Activated CD8-positive, alpha-beta memory T cell treated with anti-CD3 and anti-CD28 coated beads for 48 hours (primary cell): ENCODE data around the gene RNASEH1.

Source experiments
- DNase-seq, 3 experiments: peaks; one replicate each; pipeline ENCODE4 v3.0.0-alpha.2; 2020; ENCODE audit warnings: low read depth in 2 of 3, low spot score in 2 of 3

Gene RNASEH1

DNA sequence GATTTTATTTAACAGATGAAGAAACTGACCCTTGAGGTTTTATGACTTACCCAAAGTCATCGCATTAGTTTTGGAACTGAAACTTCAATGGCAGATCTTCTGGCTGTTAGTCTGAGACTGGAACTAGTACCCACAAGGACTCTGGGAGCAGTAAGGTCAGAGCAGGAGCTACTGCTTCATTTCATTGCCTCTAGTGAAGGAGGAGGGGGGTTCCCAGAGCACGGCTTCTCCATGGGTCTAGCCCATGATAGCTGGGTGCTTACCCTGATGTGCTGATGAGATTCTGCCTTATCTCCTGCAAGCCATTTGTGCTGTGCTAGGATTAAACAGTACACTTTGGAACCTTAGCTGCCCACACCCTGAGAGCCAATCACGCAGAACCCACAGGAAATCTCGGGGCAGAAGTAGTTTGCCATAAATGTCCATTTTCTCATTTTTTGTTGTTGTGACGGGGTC lies 5.4 kb upstream of the RNASEH1 start:
- no peak for DNase-seq

DNA sequence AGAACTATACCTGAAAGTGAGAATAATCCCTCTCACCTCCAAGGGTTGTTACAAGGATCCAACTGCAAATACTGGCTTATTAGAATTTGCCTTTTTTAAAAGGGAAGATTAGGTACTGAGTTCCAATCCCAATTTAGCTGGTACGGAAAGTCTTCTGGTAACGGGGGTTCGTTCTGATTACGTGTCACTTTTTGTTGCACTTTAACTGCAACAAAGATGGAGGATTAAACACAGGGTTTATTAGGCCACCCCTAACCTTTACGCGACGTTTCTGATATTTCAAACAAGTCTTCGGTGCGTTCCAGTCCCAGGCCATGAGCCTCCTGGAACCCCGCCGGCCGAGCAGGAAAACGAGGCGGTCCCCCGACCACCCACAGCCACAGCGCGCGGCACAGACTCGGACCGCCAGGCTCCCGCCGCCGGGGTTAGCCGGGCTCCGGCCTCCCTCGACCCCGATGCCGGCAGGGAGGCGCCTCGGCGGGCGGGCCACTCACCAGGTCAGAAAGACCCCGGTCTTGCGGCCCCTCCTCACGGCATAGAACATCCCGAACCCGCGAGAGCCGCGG lies 411 bp downstream of the RNASEH1 start:
- DNase-seq = no peak

DNA sequence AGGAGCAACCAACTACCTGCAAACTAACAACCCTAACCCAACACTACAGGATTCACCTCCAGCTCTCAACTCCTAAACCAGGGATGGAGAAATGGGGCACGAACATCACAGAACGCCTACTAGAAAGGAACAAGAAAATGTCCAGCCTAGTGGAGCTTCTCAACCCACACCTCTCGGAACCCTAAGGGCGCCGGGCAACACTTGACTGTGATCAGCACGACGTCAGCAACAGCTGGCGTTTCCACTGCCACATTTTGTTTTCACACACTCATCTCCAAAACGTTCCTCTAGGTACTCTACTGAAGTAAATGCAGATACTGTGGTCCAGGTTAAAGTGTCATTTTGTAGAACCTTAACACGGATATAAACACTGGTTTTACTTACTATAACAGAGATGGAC lies 4.2 kb downstream of the RNASEH1 start:
- DNase-seq = no peak

DNA sequence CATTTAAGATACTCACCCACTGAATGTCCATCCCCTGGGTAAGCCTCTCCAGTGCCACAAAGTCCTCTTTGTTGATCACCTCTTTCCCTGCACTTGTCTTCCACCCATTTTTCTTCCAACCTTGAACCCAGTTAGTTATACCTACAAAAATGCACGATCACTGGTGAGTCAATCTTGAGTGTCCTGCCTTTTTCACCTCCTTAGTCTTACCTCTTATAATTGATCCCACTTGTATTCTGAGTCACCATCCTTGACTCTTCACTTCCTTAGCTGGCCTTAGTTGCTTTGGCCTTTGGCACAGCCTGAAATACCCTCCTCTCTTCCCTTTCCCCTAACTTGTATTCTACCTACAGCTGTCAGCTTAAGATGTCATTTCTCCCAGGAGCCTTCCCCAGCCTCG lies 10.2 kb downstream of the RNASEH1 start:
- DNase-seq = no peak

DNA sequence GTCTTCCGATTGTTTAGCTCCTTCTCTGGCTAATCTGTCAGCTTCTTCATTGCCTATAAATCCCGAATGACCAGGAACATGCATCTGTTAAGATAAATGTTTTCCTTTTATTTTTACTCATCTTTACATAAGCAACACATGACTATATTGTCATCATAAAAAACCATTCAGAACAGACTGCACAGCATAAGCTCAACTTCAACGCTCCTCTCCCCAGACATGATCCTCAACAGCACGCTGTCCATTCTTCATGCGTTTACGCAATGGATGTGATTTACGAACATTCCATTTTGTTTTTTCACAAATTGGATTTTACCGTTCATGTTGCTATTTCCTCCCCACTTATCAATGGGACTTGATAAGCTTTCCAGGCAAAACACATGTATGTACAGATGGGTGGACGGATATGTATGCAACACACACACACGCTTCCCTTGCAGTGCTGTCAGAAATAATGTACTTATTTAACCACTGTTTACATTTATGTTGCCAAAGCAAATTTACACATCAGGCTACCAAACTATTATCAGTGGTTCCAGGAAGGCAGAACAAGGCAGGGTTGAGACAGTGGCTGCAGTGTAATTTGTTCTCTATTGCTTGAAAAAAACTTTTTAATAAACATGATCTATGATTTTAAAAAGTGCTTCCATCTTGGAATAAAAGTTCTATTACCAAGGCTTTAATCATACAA lies 12.2 kb downstream of the RNASEH1 start:
- no peak for DNase-seq

DNA sequence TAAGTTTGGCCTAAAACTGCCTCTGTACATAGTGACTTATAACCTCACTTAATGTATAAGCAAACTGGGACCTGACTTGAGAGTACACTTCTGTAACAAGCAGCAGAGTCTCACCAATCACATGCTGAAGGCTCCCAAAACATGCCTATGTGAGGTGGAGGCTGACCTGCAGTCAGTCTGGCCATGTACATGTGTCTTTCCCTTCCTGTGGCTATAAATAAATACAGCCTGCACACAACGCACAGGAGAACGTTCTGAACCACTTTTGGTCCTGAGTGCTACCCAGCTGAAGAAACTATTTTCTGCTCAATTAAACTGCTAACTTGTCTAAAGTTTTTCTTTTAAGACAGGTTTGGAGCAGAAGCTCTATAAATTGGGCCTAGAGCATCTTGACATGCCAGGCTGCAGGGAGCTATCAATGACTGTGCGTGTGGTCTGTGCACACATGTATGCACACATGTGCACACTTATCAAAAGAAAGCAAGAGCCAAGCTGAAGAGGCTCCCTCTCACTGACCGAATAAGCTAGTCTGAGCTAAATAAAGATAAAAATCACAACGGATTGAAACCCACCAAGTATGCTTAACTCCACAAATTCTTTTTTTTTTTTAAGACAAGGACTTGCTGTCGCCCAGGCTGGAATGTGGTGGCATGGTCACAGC lies 15.0 kb downstream of the RNASEH1 start:
- DNase-seq = no peak

DNA sequence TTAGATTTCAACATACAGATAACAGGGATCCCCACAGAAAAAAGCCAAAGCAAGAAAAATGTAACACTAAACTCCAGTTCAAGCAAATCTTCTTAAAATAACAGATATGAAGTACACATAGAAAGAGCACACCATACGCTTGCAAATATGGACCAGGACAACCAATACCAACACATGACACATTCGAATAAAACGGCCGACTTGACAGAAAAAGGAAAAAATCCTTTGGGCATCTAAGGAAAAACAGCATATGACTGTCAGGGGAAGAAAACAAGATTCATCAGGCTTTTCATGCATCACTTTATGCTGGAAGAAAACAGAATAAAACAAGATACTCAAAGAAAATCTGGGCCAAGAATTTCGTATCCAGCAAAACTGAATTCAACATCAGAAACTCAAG lies 16.0 kb downstream of the RNASEH1 start:
- DNase-seq = no peak

DNA sequence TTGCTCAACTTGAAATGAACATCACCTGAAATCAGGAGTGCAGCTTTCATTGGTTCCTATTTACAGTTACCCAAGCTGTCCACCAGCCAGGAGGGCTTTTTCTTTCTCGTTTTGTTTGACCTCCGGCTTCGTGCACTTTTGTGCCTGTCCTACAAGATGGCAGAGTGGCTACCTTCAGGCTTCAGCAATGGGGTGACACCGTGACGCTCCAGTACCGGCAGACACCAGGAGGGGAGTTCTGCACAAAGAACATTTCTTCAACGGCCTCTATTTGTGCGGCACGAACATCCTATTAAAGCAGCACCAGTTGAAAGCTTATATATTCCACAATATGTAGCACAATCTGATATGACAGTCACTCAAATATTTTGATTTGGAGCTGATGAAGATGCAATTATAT lies 18.3 kb downstream of the RNASEH1 start:
- DNase-seq = no peak

DNA sequence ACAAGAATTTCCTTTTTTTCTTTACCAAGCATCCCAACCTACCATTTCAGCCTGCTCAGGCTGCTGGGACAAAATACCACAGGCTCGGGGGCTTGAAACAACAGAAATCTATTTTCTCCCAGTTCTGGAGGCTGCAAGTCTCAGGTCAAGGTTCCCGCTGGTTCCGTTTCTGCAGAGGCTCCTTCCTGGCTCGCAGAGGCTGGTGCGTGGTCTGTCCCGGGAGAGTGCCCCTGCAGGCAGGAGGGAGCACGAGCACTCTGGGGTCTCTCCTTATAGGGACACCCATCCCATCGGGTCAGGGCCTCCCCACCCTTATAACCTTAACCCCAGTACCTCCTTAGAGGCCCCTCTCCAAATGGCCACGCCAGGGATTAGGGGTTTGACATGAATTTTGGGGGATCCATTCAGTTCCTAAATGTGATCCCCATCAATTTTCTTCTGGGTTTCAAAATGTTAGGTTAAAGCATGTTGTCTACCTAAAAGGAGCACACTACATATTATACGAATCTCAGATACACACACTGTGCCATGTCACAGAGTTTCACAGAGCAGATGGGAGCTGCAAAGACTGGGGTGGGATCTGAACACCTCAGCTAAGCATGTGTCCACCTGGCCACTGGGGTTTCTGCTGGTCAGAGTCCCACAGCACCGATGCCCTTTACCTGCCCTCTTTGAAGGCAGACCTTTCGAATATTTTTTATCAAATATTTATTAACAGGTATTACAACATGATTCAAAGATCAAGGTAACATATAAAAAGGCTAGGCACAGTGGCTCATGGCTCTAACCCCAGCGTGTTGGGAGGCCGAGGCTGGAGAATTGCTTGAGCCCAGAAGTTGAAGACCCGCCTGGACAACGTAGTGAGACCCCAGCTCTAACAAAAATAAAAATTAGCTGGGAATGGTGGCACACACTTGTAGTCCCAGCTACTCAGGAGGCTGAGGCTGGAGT lies 21.2 kb downstream of the RNASEH1 start:
- DNase-seq = no peak

DNA sequence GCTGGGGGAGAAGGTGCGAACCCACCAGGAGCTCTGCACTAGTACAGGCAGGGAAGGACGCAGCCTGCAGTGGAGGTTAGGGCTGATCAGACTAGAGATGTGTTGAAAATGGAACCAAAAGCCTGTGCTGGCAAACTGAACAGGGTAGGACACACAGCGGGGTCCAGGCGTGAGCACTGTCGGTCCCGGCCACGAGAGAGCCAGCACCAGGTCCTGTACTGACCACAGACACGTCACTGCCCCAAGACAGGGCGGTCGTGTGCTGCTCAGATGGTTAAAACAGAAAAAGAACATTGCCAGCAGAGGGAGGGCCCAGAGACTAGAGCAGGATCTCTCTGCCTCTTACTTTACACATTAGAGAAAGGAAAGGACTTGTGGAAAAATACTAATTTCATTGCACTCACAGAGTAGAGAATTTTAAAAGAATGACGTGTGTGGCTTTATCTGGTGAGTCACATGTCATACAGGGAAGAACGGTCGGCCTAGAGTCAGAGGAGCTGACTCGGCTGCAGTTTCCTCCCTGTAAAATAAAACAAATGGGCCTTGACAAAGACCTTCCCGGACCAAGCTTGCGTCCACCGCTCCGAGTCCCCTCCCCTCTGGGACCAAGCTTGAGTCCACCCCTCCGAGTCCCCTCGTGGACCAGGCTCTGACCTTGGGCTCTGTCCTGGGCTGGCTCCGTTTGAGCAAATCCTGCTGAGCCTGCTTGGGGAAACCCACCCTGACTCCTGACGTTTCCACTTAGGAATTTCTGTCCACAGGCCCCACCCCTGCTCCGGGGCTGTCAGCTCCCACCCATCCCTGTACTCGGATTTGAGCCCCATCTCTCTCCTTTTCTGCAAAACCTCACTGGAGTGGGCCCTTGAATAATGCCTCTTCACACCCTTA lies 22.1 kb downstream of the RNASEH1 start:
- DNase-seq = no peak

DNA sequence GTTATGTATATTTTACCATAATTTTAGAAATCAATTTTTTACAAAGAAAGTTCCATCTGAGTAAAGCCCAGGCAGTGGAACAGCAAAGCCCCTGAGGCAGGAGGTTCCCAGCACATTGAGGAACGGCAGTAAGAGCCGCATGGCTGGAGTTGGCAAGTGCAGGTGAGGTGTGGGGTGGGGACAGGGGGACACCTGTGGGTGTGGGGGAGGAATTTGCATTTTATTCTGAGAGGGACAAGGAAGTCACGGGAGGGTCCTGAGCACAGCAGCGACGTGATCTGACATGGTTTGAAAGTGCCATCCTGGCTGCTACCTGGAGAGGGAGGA lies 22.7 kb downstream of the RNASEH1 start:
- DNase-seq = no peak

DNA sequence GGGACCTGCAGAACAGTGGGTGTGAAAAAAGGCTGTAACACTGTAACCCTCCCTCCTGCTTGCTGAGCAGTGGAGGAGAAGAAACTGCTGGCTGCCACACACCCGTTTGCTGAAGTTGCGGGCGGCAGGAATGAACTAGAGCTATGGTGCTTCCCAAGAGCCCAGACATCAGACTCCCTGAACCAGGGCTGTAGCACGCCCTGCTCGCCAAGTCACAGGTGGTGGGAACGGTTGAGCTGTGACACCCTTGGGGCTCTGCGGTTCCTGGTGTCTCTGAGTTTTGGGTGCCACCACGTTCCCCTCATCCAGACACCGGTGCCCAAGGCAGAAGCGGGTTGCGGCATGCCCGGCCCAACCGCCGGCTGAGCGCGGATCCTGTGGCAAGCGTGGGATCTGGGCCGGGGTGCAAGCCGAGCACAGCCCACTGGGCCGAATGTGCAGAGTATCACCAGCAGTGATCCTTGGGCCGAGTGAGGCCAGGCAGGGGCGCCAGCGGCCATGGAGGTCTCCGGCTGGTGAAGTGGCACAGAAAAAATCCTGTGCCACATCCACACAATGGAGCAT lies 23.8 kb downstream of the RNASEH1 start:
- no peak for DNase-seq

DNA sequence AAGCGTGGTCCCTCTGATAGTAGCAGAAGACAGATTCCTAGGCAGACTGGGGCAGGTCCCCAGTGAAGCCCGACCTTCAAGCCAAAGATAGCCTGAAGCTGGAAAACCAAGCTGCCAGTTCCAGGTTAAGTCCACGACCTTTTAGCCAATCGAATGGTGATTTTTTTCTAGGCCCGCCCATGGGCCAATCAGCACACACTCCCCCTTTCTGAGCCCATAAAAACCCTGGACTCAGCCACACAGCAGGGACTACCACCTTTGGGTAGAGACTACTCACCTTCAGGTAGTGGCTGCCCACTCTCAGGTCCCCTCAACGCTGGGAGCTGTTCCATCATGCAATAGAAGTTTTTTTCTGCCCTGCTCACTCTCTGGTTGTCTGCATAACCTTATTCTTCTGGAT lies 24.3 kb downstream of the RNASEH1 start:
- DNase-seq = no peak

DNA sequence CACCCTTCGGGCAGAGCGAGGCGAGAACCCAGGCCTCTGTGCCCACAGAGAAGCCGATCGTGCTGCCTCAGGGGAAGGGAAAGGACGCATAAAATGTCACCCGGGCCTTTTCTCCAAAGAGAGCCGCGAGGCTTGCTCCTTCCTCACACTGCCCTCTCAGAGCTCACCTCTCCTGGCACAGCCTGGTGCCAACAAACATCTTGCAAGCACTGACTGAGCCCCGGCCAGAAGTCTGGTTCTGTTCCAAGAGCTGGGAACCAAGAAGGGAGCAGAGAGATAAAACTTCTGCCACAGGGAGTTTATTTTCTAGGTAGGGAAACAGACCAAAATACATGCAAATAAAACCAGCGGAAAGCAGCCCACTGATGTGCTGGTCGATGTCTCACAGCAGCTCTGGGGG lies 25.2 kb downstream of the RNASEH1 start:
- DNase-seq = no peak

DNA sequence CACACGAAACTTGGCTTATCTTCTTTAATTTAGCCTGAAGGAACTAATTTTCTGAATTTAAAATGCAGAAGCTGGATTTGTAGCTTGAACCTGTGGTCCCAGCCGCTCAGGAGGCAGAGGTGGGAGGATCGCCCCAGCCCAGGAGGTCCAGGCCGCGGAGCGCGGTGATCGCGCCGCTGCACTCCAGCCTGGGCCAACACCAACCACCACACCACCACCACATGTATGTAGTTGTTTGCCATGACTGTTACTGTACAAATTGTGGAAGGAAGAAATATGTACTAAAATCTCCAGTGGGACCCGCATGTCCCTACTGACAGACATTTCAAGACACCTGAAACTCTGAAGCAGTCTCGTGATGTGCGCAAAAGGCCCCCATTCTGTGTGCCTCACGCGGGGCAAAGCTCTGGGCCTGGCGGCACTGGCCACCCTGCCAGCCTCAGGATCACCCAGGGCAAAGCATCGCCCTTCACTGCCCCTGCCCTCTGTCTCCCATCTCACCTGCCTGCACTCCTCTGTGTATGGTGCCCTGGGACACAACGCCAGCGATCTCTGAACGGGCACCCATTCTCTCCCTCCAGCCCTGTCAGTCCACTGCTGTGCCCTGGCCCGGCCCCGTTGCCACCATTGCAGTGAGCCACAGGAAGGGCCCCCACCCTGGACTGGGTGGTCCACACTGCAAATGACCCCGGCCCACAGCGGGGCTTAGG lies 28.7 kb downstream of the RNASEH1 start:
- no peak for DNase-seq

DNA sequence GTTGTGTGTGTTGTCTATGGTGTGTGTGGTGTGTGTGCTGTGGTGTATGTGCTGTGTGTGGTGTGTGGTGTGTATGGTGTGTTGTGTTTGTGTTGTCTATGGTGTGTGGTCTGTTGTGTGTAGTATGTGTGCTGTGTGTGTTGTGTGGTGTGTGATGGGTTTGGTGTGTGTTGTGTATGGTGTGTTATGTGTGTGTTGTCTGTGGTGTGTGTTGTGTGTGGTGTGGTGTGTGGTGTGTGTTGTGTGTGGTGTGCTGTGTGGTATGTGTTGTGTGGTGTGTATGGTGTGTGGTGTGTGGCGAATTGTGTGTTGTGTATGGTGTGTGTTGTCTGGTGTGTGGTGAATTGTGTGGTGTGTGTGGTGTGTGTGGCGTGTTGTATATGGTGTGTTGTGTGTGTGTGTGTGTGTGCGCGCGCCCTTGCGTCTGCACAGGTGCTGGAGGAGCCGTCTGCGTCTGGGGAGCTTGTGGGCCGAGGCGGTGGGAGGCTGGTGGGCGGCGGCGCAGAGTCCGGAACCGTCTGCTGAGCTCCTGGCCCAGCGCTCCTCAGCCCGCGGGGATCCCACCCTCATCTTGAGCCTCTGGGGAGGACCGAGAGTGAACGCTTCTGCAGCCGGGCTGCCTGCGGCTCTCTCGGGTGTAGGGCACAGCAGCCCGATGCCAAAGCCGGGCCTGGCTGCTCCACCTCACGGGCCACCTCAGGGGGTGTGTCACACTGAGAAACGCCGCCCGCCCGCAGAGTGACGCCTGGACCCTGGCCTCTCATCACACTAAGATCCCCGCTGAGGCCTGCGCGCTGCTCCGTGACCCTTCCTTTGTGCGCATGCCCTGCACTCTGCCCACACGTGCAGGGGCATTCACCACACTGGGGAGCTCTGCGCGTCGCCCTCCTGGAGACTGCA lies 30.0 kb downstream of the RNASEH1 start:
- DNase-seq = no peak

DNA sequence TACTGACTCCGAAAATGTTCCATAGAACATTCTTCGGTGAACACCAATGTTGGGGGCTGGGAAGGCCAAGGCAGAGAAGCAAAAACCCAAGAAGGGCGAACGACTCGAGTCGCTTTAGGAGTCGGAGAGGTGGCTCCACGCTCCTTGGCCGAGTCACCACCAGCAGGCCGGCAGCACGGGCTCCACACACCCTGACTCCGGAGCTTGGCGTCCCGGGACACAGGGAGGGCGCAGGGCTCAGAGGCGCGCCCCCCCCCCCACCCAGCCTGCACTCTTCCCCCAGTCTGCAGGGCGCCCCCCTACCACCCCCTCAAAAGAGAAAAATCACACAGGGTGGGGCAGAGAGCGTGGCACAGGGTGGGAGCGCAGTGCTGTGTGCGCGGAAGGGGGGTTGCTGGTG lies 31.3 kb downstream of the RNASEH1 start:
- no peak for DNase-seq

DNA sequence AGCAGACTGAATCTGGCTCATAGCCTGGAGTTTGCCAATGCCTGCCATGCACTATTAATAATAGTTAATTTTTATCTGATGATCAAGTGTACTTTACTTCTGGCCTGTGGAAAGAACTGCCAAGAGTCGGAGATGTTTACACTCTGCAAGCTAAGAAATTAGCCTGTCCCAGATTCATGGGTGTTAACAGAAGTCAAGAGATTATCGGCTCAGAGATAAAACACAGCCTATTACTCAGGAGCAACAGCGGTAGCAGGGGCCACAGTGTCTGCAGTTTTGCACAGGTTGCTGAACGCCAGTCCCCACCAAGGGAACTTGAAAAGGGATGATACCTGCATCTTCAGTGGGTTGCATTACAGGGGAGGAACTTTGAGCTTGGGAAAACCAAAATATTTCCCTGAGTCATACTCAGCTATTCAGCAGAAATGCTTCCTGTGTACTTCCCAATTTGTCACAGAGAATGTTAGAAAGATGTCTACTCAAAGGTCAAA lies 34.5 kb downstream of the RNASEH1 start:
- DNase-seq = no peak
